GM18861 (cell line): ENCODE results near the gene MOCOS.

Experiments
- ATAC-seq: cut with Tn5 transposase; IDR thresholded peaks from one replicate; pipeline ENCODE4 v1.9.1; 2021; ENCODE audit not compliant: unreplicated experiment

The MOCOS gene

DNA sequence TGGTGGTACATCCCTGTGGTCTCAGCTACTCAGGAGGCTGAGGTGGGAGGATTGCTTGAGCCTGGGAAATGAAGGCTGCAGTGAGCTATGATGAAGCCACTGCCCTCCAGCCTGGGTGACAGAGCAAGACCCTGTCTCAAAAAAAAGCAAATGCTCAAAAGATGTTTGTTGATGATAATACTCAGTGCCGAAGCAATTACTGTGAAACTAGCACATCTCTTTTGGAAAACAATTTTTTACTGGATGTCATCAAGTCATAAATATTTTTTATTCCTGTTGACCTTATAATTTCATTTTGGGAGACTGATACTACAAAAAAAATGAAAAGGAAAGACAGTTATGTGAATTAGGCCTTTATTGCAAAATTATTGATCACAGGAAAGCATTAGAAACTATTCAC, 75.7 kb downstream of the MOCOS start:
- no peak for ATAC-seq

GRCh38 chr18:36264283-36264682, 77.0 kb downstream of the MOCOS start:
- no peak for ATAC-seq

- no peak for ATAC-seq
Observed at GRCh38 chr18:36265015-36265414, 77.7 kb downstream of the MOCOS start.

DNA sequence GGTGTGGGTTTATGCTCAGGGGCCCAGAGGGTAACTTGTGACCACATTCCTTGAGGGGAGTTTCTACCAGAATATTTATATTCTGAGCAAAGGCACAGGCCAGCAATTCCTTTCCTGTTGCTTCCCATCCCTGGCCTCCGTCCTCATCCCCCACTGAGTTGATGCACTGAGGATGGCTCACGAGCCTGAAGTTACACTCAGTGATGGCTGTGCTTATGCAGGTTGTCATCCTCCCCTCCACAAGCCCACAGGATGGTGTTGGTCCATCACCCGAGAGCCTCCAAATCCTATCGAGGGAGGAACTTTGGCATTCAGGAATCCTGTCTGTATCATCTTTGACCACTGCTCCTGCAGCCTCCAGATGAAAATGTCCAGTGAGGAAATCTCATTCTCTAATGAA, 81.9 kb downstream of the MOCOS start:
- no peak for ATAC-seq

DNA sequence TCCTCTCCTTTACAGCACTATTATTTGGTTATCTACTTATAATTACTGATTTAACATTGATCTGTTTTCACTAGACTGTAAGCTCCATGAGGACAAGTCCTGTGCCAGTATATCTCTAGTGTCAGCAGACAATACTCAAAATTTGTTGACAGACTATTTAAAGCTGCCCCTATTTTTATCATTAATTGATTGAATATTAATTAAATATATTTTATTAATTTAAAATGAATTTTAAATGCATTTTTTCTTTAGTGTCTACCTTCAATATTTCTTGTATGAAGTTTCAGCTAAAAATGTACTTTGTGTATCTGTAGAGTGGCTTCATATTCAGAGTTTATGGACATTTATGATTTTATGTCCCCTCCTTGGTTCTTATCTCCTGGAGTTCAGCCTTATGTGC, 83.9 kb downstream of the MOCOS start:
- ATAC-seq = no peak

GRCh38 chr18:36273347-36273746, 86.0 kb downstream of the MOCOS start:
- ATAC-seq = no peak

DNA sequence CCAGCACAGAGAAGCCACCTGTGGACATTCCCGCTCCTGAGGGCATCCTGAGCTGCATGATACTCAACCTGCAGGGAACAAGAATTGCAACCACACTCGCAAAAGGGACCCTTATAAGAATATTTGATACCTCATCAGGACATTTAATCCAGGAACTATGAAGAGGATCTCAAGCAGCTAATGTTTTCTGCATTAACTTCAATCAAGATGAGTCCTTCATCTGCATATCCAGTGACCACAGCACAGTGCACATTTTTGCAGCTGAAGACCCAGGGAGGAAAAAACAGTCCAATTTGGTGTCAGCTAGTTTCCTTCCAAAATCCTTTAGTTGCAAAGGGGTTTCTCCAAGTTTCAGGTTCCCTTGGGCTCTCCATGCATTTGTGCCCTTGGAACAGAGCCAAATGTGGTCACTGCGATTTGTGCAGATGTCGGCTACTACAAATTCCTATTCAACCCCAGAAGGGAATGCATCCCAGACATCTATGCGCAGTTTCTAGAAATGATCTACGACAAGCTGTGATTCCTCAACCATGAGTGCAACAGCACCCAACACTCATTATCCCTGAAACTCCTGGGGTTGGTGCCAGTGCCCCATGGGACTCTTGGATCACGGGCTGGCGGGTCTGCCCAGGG, 86.9 kb downstream of the MOCOS start:
- ATAC-seq = no peak

- ATAC-seq = no peak
Observed at GRCh38 chr18:36275561-36275960, 88.3 kb downstream of the MOCOS start.

- no peak for ATAC-seq
Observed at GRCh38 chr18:36279001-36279400, 91.7 kb downstream of the MOCOS start.

- no peak for ATAC-seq
Observed at GRCh38 chr18:36281936-36282335, 94.6 kb downstream of the MOCOS start.

- ATAC-seq = no peak
Observed at GRCh38 chr18:36283448-36283847, 96.2 kb downstream of the MOCOS start.

DNA sequence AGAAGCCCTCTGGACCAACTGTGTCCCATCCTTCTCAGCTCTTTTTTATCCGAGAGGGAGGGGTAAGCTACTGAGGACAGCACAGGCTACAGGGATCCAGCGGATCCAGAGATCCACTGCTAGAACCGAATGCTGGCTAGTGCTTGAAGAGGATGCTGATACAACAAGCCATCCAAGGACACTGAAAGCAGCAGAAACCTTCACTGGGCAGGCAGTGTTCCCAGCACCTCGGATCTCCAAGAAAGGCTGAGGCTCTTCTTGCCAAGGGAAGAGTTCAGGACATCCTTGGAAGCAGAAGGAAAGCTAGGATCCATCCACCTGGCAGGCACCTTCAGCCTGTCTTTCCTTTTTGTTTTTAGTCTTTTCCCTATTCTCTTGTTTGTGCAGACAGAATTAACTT, 97.0 kb downstream of the MOCOS start:
- no peak for ATAC-seq

- no peak for ATAC-seq
Observed at GRCh38 chr18:36284671-36285295, 97.5 kb downstream of the MOCOS start.

DNA sequence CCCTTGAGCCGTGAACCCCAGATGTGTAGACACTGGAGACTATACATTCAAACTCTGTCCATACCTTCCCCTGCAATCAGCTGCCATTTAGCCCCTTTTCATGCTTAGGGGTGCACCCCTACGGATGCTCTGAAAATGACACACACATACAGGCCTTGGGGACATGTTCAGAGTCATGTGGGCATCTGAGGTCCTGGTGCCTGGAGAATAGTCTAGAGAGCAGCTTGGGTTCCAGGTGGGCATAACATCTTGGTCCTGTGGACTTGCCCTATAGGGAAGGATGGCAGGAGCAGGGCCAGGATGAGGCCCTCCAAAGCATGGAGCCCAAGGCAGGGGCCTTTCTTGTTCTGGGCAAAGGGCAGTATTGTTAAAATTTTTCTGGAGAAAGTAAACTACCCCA, 100.4 kb downstream of the MOCOS start:
- no peak for ATAC-seq

GRCh38 chr18:36288689-36289088, 101.4 kb downstream of the MOCOS start:
- no peak for ATAC-seq

GRCh38 chr18:36294031-36294430, 106.7 kb downstream of the MOCOS start:
- ATAC-seq = no peak

DNA sequence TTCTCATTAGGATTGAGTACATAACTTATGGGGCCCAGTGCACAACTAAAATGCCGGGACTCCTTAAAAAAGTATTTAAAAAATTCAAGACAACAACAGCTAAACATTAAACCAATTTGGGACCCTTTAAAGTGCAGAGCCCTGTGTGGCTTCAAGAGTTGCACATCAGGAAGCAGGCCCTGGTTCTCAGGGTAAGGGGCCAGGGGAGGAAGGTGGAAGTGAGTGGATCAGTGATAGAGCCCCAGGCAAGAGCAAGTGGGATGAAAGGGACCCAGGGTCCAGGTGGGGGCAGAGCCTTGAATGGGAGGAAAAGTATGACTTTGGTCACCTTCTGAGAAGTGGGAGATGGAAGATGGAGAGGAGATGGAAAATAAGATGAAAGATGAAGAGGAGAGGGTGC, 107.9 kb downstream of the MOCOS start:
- ATAC-seq = no peak

DNA sequence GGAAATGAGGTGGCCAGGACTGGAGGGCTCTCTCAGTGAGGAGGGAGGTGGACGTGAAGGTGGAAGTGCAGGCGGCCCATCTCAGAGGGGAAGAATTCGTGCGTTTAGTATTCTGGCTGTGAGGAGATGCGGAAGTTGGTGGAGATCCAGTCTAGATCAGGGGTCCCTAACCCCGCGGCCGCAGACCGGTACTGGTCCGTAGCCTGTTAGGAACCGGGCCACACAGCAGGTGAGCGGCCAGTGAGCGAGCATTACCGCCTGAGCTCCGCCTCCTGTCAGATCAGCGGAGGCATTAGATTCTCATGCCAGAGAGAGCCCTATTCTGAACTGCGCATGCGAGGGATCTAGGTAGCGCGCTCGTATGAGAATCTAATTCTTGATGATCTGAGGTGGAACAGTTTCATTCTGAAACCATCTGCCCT, 108.6 kb downstream of the MOCOS start:
- no peak for ATAC-seq

DNA sequence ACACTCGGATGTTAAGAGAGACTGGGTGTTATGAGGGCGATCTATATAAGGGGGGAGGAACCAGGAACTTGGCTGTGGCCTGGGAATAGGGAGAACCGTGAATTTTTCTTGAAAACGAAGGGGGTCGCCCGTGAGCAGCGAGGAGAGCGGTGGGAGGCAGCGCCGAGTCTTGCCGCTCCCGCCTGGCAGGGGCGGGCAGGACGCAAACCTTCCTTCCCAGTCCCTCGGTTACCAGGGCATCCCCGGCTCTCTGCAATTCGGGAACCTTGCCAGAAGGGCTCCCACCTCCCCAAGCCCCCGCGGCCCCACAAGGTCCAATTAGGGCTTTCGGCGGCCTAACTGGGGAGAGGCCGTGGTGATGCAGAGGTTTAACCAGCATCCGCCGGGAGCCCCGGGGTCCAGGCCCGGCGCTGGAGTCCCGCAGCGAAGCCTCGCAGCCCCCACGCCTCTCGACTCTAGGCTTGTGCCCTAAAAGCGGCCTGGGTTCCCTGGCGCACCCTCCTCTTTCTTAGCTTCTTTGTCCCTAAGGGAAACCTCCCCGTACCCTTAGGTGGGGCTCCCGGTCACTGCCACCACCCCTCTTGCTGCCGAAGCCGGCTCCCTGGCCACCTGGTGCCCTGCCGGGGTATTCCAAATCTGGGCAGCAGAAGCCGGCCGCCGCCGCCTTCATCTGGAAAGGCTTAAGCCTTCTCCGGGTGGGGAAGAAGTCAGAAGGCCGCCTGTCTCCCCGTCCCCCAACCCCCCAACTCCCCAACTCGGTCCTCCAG, 109.5 kb downstream of the MOCOS start:
- ATAC-seq = no peak

GRCh38 chr18:36297417-36298125, 110.3 kb downstream of the MOCOS start, which contains the start of gene FHOD3:
Gene FHOD3, plus strand, starts transcription at chr18:36297713. Its CDS starts 123 bp downstream, at chr18:36297836.
- ATAC-seq = no peak

DNA sequence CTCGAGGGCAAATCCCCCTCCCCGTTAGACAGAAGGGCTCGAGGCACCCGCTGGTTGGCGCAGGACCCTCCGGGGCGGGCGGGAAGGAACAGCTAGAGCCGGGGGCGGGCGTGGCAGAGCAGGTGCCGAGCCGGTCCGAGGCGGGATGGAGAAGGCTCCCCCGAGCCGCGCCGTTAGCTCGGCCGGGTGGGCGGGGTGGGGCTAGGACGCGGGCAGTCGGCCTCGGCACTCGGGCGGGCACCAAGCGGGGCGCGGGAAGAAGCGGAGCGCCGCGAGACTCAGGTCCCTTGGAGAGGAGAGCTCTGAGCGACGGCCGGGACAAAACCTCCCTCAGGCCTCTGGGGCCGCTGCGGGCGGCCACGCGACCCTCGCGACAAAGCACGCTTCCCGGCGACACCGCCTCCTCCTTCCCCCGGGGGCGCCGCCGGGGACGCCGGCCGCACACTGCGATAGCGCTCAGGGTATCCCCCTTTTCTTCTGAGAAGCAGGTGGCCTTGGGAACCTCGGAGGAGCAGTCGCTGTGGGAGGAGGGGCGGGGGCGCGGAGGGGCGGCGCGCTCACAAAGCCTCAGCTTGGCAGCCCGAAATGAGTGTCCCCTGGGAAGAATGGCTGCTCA, 110.9 kb downstream of the MOCOS start:
- ATAC-seq = no peak
